ENCODE measurements around the gene GALNT11.
"Not testable (repeated sequence)": the region's sequence is repeated elsewhere in the genome, so short reads cannot be mapped to it uniquely, and the experiment has no call there.

Gene GALNT11

GRCh38 chr7:152063192-152063591 lies 37.7 kb downstream of the GALNT11 start:
- in situ Hi-C loops (cut with HindIII; ENCODE audit: low pct_ligation_motif_present, low pct_unique_long_range_greater_than_20kb, low sequenced_read_pairs) = not testable (repeated sequence)

GRCh38 chr7:152063821-152064220 lies 38.3 kb downstream of the GALNT11 start:
- DNase-seq; in situ Hi-C loops (cut with HindIII; ENCODE audit: low pct_ligation_motif_present, low pct_unique_long_range_greater_than_20kb, low sequenced_read_pairs): not testable (repeated sequence)

More at GRCh38 chr7:152063192-152063591, 37.7 kb downstream of the GALNT11 start:
- DNase-seq = not testable (repeated sequence)

- DNase-seq; in situ Hi-C loops (cut with HindIII; ENCODE audit: low pct_ligation_motif_present, low pct_unique_long_range_greater_than_20kb, low sequenced_read_pairs): not testable (repeated sequence)
Measured at GRCh38 chr7:152065800-152066344, 40.4 kb downstream of the GALNT11 start.

- in situ Hi-C loops (cut with HindIII; ENCODE audit: low pct_ligation_motif_present, low pct_unique_long_range_greater_than_20kb, low sequenced_read_pairs) = no loop called here
- DNase-seq = no peak
Measured at GRCh38 chr7:152072421-152072820, 46.9 kb downstream of the GALNT11 start.

GRCh38 chr7:152073352-152073751 lies 47.9 kb downstream of the GALNT11 start:
- in situ Hi-C loops (cut with HindIII; ENCODE audit: low pct_ligation_motif_present, low pct_unique_long_range_greater_than_20kb, low sequenced_read_pairs) = no loop called here
- no peak for DNase-seq

GRCh38 chr7:152074673-152075072 lies 49.2 kb downstream of the GALNT11 start:
- DNase-seq = no peak
- in situ Hi-C loops (cut with HindIII; ENCODE audit: low pct_ligation_motif_present, low pct_unique_long_range_greater_than_20kb, low sequenced_read_pairs) = no loop called here

- in situ Hi-C loops (cut with HindIII; ENCODE audit: low pct_ligation_motif_present, low pct_unique_long_range_greater_than_20kb, low sequenced_read_pairs) = not testable (repeated sequence)
Measured at GRCh38 chr7:152075379-152075778, 49.9 kb downstream of the GALNT11 start.

GRCh38 chr7:152076324-152076821 lies 50.9 kb downstream of the GALNT11 start:
- peak; percentile 75 for DNase-seq
- in situ Hi-C loops (cut with HindIII; ENCODE audit: low pct_ligation_motif_present, low pct_unique_long_range_greater_than_20kb, low sequenced_read_pairs) = no loop called here

More at GRCh38 chr7:152075379-152075778, 49.9 kb downstream of the GALNT11 start:
- not testable (repeated sequence) for DNase-seq

GRCh38 chr7:152076940-152077933 lies 51.8 kb downstream of the GALNT11 start:
- peak; percentile 33 for DNase-seq

GRCh38 chr7:152078025-152078424 lies 52.6 kb downstream of the GALNT11 start:
- in situ Hi-C loops (cut with HindIII; ENCODE audit: low pct_ligation_motif_present, low pct_unique_long_range_greater_than_20kb, low sequenced_read_pairs) = no loop called here
- DNase-seq = no peak

More at GRCh38 chr7:152076940-152077933, 51.8 kb downstream of the GALNT11 start:
- in situ Hi-C loops (cut with HindIII; ENCODE audit: low pct_ligation_motif_present, low pct_unique_long_range_greater_than_20kb, low sequenced_read_pairs) = no loop called here

GRCh38 chr7:152078786-152079185 lies 53.3 kb downstream of the GALNT11 start:
- in situ Hi-C loops (cut with HindIII; ENCODE audit: low pct_ligation_motif_present, low pct_unique_long_range_greater_than_20kb, low sequenced_read_pairs) = no loop called here
- peak; percentile 24 for DNase-seq

GRCh38 chr7:152081088-152081487 lies 55.6 kb downstream of the GALNT11 start:
- no peak for DNase-seq
- in situ Hi-C loops (cut with HindIII; ENCODE audit: low pct_ligation_motif_present, low pct_unique_long_range_greater_than_20kb, low sequenced_read_pairs) = no loop called here

GRCh38 chr7:152082073-152082721 lies 56.7 kb downstream of the GALNT11 start:
- in situ Hi-C loops (cut with HindIII; ENCODE audit: low pct_ligation_motif_present, low pct_unique_long_range_greater_than_20kb, low sequenced_read_pairs); DNase-seq: not testable (repeated sequence)

- in situ Hi-C loops (cut with HindIII; ENCODE audit: low pct_ligation_motif_present, low pct_unique_long_range_greater_than_20kb, low sequenced_read_pairs) = no loop called here
- DNase-seq = peak; percentile 17
Measured at GRCh38 chr7:152085131-152085530, 59.7 kb downstream of the GALNT11 start.

- in situ Hi-C loops (cut with HindIII; ENCODE audit: low pct_ligation_motif_present, low pct_unique_long_range_greater_than_20kb, low sequenced_read_pairs) = no loop called here
- no peak for DNase-seq
Measured at GRCh38 chr7:152086513-152086912, 61.0 kb downstream of the GALNT11 start.

- DNase-seq = no peak
- in situ Hi-C loops (cut with HindIII; ENCODE audit: low pct_ligation_motif_present, low pct_unique_long_range_greater_than_20kb, low sequenced_read_pairs) = no loop called here
Measured at GRCh38 chr7:152089183-152089582, 63.7 kb downstream of the GALNT11 start.

GRCh38 chr7:152090747-152091146 lies 65.3 kb downstream of the GALNT11 start:
- no peak for DNase-seq
- in situ Hi-C loops (cut with HindIII; ENCODE audit: low pct_ligation_motif_present, low pct_unique_long_range_greater_than_20kb, low sequenced_read_pairs) = no loop called here

- in situ Hi-C loops (cut with HindIII; ENCODE audit: low pct_ligation_motif_present, low pct_unique_long_range_greater_than_20kb, low sequenced_read_pairs) = no loop called here
- DNase-seq = no peak
Measured at GRCh38 chr7:152093717-152094116, 68.2 kb downstream of the GALNT11 start.

GRCh38 chr7:152095771-152096170 lies 70.3 kb downstream of the GALNT11 start:
- in situ Hi-C loops (cut with HindIII; ENCODE audit: low pct_ligation_motif_present, low pct_unique_long_range_greater_than_20kb, low sequenced_read_pairs) = no loop called here
- DNase-seq = no peak

Measured in ACHN (cell line).